Parathyroid adenoma (tissue), 2 donors: ENCODE data around the gene HADHA.

Experiments
- H2AFZ ChIP-seq: fragments of 300-600 bp; sonication (generic); one replicate; pipeline ENCODE4 v1.7.0; 2017; ENCODE audit warnings: antibody characterized with exemption, mild to moderate bottlenecking
- H3K27ac ChIP-seq: fragments of 300-600 bp; sonication (generic); one replicate; pipeline ENCODE4 v1.7.0; 2017
- H3K27me3 ChIP-seq: fragments of 300-600 bp; sonication (generic); one replicate; pipeline ENCODE4 v1.7.0; 2017; ENCODE audit warnings: low read length; ENCODE audit not compliant: control insufficient read depth, insufficient read depth
- H3K36me3 ChIP-seq: fragments of 300-600 bp; sonication (generic); one replicate; pipeline ENCODE4 v1.7.0; 2017; ENCODE audit warnings: low read length; ENCODE audit not compliant: control insufficient read depth, insufficient read depth
- H3K4me1 ChIP-seq: fragments of 300-600 bp; sonication (generic); one replicate; pipeline ENCODE4 v1.7.0; 2017; ENCODE audit warnings: control low read depth
- H3K4me2 ChIP-seq: fragments of 300-600 bp; sonication (generic); one replicate; pipeline ENCODE4 v1.7.0; 2017; ENCODE audit warnings: low read length
- H3K4me3 ChIP-seq: fragments of 300-600 bp; sonication (generic); one replicate; pipeline ENCODE4 v1.7.0; 2017; ENCODE audit warnings: low read depth, low read length
- H3K79me2 ChIP-seq: fragments of 300-600 bp; sonication (generic); one replicate; pipeline ENCODE4 v1.7.0; 2017; ENCODE audit warnings: control low read depth
- H3K9ac ChIP-seq: fragments of 300-600 bp; sonication (generic); one replicate; pipeline ENCODE4 v1.7.0; 2017; ENCODE audit warnings: mild to moderate bottlenecking
- H3K9me3 ChIP-seq: fragments of 300-600 bp; sonication (generic); one replicate; pipeline ENCODE4 v1.7.0; 2017; ENCODE audit warnings: low read length; ENCODE audit not compliant: control insufficient read depth
- TF ChIP-seq, protein P1 (sequence below): fragments of 300-600 bp; sonication (generic); IDR thresholded peaks from one replicate; pipeline ENCODE4 v1.7.0; 2017; ENCODE audit warnings: antibody characterized with exemption, mild to moderate bottlenecking
- donor health status: primary hyperparathyroidism.

HADHA gene

DNA sequence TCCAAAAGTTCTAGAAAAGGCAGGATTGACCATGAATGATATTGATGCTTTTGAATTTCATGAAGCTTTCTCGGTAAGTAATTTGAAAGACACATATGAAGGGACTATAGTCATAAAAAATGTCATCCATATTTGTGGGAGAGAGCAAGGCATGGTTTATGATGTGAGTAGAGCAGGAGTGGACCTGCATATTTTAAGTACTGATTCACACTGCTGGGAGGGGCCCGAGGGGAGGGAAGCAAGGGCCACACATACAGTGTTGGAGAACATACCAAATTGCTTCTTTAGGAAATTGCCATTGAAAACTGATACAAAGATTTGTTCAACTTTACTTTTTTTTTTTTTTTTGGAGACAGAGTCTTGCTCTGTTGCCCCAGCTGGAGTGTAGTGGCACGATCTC, 39.7 kb upstream of the HADHA start:
- Histone ChIP-seq H3K9ac (no peak overlapping the region), H3K79me2 (no peaks in the 10 kb centered on the region), H3K4me3 (no peak overlapping the region), H3K9me3 (no peaks in the 10 kb centered on the region), H3K27ac (no peak overlapping the region), H3K4me2 (no peak overlapping the region), H3K4me1 (no peaks in the 10 kb centered on the region), H3K36me3 (no peaks in the 10 kb centered on the region), H2AFZ (no peak overlapping the region), H3K27me3 (no peaks in the 10 kb centered on the region)
- TF ChIP-seq, protein P1, sequence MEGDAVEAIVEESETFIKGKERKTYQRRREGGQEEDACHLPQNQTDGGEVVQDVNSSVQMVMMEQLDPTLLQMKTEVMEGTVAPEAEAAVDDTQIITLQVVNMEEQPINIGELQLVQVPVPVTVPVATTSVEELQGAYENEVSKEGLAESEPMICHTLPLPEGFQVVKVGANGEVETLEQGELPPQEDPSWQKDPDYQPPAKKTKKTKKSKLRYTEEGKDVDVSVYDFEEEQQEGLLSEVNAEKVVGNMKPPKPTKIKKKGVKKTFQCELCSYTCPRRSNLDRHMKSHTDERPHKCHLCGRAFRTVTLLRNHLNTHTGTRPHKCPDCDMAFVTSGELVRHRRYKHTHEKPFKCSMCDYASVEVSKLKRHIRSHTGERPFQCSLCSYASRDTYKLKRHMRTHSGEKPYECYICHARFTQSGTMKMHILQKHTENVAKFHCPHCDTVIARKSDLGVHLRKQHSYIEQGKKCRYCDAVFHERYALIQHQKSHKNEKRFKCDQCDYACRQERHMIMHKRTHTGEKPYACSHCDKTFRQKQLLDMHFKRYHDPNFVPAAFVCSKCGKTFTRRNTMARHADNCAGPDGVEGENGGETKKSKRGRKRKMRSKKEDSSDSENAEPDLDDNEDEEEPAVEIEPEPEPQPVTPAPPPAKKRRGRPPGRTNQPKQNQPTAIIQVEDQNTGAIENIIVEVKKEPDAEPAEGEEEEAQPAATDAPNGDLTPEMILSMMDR, result no peak

DNA sequence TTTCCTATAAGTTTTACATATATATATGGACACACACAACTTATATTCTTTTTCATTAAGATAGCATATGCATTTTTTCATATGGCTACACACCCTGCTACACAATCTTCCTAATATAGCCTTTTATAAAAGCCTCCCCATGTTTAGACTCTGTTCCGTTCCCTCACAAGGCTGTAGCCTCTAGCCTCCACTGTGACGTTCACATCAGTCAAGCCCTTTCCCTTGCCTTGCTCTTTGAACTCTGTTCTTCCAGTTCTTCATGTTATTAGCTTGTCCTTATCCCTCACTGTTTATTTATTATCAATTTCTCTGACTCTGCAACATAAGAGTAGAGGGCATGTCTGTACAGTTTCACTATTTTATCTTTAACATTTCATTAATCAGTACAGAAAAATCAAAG, 39.2 kb upstream of the HADHA start:
- Histone ChIP-seq H3K27me3 (no peaks in the 10 kb centered on the region), H3K36me3 (no peaks in the 10 kb centered on the region)
- TF ChIP-seq, protein P1, result no peak

DNA sequence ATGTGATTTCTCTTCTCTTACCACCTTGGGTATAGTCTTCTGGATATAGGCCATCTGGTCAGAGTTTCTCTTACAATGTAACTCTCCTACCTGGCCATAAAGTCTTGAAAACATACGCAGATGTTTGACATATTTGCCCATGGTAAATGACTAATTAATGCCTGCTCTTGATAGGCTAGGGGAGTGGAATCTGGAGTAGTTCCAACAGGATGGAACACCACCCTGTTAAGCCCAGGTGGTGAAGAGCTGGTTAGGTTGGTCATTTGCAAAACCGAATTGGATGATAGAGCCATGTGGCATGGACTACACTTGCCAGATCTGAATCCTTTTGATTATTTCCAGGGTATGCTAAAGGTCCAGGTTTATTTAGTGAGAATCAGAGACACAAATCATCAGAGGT, 36.8 kb upstream of the HADHA start:
- no peak overlapping the region for H2AFZ ChIP-seq
- no peaks in the 10 kb centered on the region for H3K36me3 ChIP-seq
- no peak overlapping the region for H3K4me2 ChIP-seq
- no peak overlapping the region for H3K9ac ChIP-seq
- H3K27me3 ChIP-seq, result no peaks in the 10 kb centered on the region
- H3K79me2 ChIP-seq, result no peaks in the 10 kb centered on the region
- H3K27ac ChIP-seq, result no peak overlapping the region
- TF ChIP-seq, protein P1, result no peak
- no peak overlapping the region for H3K4me3 ChIP-seq
- no peaks in the 10 kb centered on the region for H3K9me3 ChIP-seq
- H3K4me1 ChIP-seq, result no peaks in the 10 kb centered on the region

More for the DNA sequence above, 39.2 kb upstream of the HADHA start:
- Histone ChIP-seq H3K4me1 (no peaks in the 10 kb centered on the region), H3K4me3 (no peak overlapping the region), H3K27ac (no peak overlapping the region), H3K4me2 (no peak overlapping the region), H3K9ac (no peak overlapping the region), H3K79me2 (no peaks in the 10 kb centered on the region), H3K9me3 (no peaks in the 10 kb centered on the region), H2AFZ (no peak overlapping the region)

DNA sequence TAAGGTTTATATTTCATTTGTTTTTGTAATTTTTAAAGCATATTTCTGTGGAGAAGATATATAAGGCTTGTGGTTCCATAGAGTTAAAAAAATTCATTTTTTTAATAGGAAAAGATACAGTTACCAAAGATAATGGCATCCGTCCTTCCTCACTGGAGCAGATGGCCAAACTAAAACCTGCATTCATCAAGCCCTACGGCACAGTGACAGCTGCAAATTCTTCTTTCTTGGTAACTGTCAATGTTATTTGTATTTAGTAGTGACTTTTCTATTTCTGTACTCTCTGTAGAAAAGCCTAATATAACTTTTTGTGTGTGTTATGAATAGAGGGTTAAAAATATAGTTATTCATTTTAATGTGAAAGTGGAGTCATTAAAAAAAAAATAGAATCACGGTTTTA, 35.5 kb upstream of the HADHA start:
- TF ChIP-seq, protein P1, result no peak
- no peak overlapping the region for H2AFZ ChIP-seq
- H3K36me3 ChIP-seq, result no peaks in the 10 kb centered on the region

DNA sequence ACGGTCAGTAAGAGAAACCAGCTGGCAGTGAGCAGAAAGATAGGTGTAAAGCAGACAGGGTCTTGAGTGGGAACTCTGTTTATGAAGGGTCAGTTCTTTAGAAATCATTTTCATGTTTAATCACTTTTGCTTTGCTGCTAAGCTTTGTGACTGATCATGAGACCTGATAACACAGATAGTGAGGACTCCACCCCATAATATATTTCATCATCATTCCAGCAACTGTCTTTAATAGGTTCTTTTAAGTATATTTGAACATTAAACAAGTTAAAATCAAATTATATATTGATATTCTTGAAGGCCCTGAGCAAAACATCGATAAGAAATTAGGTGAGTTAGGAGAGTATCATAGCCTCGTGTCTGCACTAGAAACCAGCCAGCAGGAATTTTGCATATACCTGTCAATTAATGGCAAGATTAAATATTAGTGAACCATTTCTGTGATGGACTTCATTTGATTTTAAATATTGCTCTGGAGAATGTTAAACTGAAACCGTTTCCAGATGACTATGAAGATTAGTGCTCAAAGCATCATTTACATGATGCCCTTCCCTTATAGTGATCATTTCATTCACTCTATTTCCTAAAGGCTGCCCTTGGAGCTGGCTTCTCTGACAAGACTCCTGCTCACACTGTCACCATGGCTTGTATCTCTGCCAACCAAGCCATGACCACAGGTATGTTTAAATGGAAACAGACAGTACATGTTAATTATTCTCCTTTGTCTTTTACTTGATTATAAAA, 32.2 kb upstream of the HADHA start:
- H3K27me3 ChIP-seq, result no peaks in the 10 kb centered on the region
- no peak overlapping the region for H2AFZ ChIP-seq
- TF ChIP-seq, protein P1, result no peak
- H3K4me2 ChIP-seq, result no peak overlapping the region
- no peak overlapping the region for H3K9ac ChIP-seq
- no peak overlapping the region for H3K27ac ChIP-seq
- H3K4me1 ChIP-seq, result peaks cover 7% of the 10 kb centered on the region
- H3K36me3 ChIP-seq, result no peaks in the 10 kb centered on the region
- no peaks in the 10 kb centered on the region for H3K79me2 ChIP-seq
- H3K4me3 ChIP-seq, result no peak overlapping the region
- H3K9me3 ChIP-seq, result no peaks in the 10 kb centered on the region

More for the DNA sequence above, 35.5 kb upstream of the HADHA start:
- Histone ChIP-seq H3K27ac (no peak overlapping the region), H3K9ac (no peak overlapping the region), H3K4me3 (no peak overlapping the region), H3K9me3 (no peaks in the 10 kb centered on the region), H3K79me2 (no peaks in the 10 kb centered on the region), H3K4me1 (no peaks in the 10 kb centered on the region), H3K4me2 (no peak overlapping the region), H3K27me3 (no peaks in the 10 kb centered on the region)
